HG03095 (cell line): ENCODE data around the gene PHF12.

Experiments
- ATAC-seq: cut with Tn5 transposase; IDR thresholded peaks from one replicate; pipeline ENCODE4 v1.9.1; 2021; ENCODE audit warnings: moderate library complexity; ENCODE audit not compliant: unreplicated experiment

The PHF12 gene

DNA sequence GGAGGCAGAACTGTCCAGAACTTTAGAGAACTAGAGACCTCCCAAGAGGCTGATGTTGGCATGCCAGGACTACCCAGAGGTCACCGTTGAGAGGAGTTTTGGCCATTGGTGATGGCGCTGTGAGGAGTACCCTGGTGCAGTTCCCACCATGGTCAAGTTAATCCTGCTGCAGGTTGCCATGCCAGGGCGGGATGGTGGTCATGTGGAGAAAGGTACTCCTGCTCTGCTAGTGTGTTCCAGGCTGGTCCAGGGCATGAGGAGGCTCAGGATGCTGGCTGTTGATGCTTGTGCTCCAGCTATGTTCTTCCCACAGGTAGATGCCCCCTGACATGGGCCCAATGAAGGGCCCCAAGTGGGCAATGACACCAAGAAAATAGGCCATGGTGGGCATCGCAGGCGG, 4.1 kb upstream of the PHF12 start:
- ATAC-seq, result no peak

DNA sequence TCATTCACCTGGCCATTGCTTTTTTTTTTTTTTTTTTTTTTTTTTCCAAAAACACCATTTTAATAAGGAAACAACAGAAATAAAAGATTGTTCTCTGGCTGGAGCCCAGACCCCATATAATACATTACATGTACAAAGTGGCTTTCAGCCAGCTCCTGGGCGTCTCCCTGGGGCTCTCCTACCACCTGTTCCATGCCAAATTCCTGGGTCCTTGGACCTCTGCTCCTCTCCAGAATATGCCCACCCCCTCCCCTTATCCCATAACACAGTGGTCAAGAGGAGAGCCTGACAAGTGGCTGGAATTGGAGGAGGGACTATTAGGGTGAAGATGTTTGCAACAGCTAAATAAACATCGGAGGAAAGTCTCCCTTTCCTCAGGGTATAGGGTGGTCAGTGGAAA, 3.6 kb upstream of the PHF12 start:
- ATAC-seq, result no peak

DNA sequence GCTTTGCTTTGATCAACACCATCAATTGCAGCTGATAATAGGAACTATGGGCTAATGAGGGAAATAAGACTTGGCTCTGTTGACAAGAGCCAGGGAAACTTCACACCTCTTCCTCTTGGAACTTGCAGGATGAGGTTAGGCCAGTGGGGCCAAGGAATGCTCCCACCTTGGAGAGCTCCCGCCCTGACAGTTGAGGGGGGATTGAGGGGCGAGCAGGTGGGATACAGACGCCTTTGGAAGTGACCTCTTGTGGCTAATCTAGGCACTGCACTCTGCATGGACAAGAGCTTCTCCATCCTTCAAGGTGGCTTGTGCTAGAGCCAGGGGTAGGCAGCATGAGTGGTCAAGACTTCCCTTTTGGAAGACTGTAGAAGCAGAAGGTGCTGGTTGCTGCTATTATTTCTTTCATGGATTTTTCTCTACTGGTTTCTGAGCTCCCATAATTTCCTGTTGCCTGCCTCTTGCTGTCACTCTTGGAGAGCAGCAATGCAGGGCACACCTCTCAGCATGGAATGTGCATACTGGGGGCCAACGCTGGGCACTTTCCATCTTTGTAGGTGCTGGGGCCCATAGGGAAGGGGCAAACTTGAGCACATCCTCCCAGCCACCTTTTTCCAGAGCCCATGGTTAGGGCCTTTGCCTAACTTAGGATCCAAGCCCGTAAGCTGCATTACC, 2.3 kb upstream of the PHF12 start:
- ATAC-seq, result no peak

DNA sequence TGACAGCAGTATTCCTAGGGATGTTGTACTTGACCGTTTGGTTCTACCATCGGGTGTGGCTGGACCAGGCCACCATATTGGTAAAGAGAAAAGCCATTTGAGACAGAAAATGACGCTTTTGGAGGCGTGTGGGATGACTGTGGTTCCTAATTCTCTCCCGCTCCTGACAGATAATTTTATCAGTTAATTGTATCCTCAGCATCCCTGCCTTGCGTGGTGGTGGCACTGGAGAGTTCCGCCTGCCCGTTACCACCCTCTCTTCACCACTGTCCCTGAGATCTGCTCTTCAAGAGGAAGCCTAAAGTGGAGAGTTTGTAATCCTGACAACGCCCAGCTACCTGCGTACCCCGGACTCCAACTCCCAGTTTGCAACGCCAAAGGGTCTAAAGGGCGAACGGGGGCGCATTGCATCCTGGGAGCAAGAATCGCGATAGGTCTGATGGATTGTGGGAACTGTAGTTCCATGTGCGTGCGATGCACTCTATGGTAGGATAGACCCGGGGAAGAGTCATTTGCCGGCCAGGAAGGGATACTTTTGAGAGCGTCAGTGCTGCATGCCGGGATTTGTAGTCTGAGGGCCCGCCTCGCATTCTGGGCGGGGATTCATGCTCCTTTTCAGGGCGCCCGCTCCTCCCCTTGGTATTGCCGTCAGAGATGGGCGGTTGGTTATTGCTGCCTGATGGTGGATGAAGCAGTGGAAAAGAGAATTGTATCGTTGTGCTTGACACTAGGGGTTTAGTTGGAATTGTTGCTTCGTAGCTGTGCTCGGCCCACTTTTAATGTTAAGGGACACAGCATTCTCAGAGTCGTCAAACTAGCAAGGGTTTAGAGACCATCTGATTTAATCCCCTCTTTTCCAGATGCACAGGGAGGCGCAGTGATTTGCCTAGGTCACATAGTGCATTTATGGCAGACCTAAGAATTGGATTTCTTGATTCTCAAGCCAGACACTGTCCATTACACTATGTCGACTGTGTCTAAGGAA, 965 bp upstream of the PHF12 start:
- peak; percentile 55 for ATAC-seq

DNA sequence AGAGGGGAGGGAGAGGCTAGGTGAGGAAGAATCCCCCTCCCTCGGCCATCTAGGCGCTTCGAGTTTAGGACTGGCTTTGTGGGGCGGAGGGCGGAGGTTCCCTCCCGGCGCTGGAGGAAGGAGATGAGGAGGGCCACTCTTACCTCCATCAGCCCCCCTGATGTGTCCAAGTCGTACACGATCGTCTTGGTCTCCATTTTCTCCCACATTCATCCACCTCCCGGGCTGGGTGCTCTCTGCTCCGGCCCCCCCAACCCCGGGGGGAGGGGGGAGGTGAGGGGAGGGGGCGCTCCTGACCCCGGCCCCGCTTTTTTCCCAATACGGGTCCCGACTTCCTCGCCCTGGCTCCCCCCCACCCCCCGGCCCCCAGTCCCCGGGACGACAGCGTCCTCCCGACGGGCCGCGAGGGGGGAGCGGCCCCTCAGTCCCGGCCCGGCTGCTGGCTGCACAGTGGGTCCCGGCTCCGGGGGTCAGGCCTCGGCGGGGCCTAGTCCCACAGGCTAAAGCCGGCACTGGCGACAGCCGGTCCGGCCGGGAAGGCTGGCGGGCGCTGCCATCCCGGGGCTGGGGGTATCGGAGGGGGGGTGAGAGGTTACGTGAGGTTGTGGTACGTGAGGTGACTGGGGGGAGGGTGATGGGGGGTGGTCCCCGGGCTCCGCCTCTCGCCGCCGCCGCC, 428 bp downstream of the PHF12 start:
- ATAC-seq, result no peak

DNA sequence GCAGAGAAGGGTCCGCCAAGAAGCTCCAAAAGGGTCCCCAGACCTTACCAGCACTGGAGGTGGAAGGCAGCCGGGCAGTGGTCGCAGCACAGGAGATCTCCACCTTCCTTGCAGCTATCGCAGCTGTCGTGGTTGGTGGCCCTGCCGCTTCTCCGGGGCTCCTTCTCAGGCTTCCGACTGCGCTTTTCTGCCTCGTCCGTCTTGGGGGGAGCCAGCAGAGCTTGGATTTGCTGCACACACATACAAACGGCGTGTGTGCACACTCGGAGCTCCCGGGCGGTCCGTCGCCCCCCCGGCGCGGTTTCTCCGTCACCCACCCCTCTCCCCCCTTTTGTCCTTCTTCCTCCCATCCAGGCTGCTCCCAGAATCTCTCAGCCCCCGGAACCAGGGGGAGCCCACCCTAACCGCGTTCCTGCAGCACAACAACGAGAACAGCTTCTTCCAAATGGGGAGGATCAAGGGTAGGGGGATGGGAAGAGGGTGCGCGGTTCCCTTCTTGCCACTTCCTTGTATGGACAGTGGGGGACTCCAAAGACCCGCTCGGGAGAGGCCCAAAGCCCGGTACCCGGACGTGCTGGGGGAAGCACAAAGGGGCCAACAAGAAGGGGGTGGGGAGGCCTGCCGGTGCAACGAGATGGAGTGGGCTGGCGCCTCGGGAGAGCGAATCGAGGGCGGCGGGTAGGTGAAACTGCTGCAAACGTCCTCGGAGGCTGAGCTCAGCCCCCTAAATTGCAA, 1.1 kb downstream of the PHF12 start:
- no peak for ATAC-seq

DNA sequence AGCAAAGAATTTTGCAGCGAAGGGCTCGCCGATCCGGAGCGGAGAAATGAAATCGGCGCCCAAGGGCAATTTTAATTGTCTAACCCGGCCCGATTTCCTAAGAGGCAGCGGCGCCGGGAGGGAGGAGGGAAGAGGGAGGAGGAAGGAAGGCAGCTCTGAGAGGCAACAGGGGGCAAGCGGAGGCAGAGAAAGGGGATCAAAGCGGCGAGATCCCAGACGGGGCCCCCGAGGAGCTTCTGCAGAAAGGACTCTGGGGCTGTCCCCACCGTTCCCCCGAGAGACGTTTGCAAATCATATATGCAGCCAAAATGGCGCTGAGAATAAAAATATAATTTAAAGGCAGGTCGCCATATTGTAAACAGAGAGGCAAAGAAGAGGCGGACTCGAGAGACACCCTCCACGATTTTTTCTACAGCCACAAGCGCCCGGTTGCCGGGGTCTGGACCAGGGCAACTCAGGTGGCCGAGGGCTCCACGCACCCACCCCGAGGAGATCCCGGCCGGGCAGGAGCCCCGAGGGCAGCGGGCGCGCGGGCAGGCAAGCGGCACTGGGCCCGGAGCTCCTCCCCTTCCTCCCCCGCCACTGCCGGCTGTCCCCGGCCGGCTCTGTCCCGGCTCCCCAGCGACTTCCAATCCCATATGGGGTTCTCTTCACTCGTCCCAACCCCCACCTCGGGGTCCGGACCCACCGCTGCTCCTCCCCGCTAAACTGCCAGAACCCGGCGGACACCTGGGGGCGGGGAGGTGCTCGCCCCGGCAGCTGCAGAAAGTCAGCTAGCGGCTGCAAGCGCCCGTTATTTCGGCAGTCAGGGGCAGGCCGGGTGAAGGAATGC, 1.9 kb downstream of the PHF12 start:
- no peak for ATAC-seq

DNA sequence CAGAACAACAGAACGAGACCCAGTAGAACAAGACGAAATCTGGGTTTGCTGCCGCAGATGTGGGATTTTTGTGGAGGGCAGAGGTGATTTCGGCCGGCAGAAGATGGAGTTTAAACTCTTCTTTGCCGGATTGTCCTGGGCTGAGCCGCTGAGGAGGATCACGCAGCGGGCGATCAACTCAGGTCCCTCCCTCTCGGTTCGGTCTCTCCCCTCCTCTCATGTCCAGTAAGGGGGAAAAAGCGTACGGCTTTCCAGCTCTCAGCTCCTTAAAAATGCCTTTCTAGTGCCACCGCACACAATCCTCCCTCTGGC, 2.5 kb downstream of the PHF12 start:
- no peak for ATAC-seq

DNA sequence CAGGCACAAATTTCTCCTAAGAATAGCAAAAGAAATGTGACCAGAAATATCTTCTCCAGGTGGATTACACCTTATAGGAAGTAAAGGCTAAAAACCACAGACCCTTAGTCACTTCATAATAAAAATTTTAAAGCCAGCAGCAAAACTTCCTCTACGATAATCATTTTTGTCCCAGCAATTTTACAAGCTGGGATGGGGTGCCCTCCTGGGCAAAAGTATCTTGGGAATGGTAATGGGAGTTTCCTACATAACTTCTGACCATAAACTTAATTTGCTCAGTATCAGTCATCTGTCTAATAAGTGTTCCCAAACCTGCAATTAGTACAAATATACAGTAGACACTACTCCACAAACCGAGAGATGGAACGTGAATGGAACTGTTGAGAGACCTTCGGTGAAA, 3.0 kb downstream of the PHF12 start:
- no peak for ATAC-seq

DNA sequence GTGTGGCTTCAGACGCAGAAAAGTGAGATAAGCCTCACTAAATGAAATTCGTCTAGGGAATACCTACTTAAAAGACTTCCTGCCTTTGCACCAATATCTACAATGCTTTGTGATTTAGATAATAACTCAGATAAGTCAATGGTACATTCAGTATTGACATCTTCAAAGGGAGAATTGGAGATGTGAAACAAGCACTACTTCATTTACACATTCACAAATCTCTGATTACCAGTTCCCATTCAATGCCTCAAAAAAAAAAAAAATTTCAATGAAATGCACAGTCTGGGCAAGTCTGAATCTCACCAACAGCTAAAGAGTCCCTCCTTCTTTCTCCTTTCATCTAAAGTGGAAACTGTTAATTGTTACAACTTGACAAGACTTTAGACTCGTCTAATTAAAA, 3.7 kb downstream of the PHF12 start:
- ATAC-seq, result no peak

DNA sequence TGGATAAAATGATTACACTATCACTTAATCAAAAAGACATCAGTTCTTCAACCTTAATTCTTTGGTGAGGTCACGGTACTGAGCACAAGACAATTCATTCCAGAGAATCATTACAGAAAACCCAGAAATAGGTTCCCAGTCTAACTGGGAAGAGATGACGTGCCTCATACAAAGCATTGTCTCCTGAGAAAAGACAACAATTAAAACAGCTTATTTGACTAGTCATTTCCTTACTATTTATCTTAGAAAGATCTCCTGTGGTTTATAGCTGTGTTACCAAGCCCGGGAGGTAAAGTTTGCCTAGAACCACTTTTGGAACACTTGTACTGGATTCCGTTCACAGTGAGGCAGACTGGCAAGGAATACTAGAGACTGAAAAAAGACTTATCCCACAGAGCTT, 5.1 kb downstream of the PHF12 start:
- ATAC-seq, result no peak

DNA sequence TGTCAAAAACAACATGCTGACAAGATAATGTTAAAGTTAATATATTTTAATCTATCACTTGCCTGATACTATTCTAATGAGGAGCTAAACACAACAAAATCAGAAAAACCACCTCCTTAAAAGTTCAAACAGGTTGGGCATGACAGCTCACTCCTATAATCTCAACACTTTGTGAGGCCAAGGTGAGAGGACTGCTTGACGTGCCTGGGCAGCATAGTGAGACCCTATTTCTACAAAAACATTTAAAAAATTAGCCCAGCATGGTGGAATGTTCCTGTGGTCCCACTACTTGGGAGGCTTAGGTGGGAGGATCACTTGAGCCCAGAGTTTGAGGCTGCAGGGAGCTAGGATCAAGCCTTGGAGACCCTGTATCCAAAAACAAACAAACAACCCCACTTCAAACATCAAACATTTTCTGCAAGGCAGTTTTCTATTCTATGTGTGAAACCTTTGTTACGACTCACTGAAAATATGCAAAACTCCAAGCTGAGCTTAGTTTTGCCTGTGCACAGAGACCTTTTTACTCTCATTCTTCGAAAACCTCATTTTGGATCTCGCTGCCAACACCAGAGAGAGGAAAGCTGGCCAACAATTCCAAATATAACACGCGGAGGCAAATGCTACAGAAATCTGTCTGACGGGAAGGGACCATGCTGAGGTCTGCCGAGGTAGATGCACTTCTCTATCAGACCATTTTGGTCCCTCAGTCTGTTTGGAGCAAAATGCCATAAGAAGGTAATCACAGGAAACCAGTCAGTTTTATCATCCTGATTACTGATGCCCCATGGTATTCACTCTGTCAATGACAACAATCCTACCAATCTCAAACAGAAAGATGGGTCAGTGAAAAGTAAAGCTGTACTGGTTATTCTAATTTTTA, 6.2 kb downstream of the PHF12 start:
- ATAC-seq, result no peak

DNA sequence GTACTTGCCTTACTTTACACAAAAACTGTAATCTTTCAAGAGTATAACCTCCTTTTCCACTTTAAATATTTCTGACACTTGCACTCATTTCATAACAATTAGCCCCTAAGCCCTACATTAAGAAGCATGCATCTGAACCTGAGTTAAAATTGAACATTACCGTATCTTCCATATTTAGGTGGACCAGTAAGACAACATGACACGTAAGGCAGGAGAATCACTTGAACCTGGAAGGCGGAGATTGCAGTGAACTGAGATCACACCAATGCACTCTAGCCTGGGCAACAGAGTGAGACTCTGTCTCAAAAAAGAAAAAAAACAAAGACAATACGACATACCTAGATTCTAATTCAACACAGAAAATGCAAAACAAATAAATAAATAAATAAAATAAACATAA, 7.0 kb downstream of the PHF12 start:
- no peak for ATAC-seq

DNA sequence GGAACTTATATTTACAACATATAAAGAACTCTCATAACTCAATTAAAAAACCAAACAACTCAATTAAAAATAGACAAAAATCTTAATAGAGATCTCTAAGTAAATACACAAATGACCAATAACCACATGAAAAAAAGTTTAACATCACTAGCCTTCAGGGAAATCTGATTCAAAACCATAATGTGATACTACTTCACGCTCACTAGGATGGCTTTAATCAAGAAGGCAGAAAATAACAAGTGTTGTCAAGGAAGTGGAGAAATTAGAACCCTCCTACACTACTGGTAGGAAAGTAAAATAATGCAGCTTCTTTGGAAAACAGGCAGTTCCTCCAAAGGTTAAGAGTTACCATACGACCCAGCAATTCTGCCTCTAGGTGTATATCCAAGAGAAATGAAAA, 8.4 kb downstream of the PHF12 start:
- ATAC-seq, result no peak

DNA sequence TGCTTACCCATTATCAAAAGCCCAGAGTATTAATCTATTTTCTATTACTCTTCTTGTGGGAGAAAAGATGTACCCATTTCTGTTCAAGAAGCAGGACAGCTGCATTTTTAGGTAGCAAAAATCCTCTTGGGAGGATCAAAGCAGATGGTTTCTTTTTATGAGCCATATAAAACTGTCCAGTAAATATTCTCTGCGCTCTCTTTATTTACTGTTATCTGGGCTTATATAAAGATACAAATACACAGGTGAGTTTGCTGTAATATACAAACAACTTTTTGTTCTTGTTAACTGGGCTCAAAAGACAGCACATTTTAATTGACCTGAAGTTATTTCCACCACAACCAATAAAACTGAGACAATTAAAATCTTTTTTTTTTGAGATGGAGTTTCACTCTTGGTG, 10.1 kb downstream of the PHF12 start:
- no peak for ATAC-seq

DNA sequence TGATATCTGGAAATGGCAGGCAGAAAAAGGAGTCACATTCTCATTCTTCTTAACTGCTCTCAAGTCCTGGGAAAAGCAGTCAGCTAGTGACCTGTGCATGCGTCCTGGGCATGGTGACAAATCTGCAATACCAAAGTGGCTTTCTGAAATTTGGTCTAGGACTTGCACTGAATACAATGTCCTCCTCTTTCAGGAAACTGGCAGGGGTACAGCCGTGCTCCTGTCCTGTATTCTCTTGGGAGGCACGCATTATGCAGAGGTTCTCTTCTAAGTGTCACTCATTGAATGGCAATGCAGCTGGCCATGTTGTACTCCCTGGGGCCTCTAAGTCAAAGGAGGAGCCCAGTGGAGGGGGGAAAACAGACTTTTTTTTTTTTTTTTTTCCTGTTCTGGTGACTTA, 10.6 kb downstream of the PHF12 start:
- ATAC-seq, result no peak

DNA sequence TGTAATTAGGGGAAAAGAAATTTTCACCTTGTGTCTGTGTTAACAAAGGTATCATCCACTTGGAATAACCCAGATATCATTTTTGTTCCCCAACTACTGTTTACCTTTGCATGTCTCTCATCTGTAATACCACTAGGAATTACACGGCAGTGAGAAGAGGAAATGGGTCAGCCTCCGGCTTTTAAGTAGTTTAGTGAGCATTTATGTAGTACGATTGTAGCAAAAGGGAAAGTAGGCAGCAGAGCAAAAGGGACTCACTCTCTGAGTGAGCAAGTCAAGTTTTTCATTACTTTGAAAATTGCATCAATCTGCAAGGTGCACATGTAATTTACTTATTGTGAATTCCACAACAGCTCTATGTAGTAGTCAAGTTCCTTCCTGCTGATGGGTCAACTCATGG, 11.2 kb downstream of the PHF12 start:
- ATAC-seq, result no peak

DNA sequence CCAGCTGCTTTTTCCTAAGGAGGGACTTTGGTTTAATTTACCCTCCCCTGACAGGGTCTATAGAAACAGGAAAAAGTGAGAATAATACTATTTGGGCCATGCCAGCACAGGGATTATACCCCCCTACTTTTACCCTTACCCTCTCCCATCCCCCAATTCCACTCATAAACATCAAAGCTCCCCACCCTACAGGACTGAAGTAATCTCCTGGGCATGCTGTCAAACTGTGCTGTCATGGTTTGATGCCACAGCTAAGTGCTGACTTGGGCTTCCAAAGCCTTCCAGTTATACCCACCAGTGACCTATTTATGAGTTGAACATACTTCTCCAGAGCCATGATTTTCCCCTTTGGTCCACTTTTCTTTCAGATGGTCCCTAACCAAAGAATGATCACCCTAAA, 12.8 kb downstream of the PHF12 start:
- ATAC-seq, result no peak

DNA sequence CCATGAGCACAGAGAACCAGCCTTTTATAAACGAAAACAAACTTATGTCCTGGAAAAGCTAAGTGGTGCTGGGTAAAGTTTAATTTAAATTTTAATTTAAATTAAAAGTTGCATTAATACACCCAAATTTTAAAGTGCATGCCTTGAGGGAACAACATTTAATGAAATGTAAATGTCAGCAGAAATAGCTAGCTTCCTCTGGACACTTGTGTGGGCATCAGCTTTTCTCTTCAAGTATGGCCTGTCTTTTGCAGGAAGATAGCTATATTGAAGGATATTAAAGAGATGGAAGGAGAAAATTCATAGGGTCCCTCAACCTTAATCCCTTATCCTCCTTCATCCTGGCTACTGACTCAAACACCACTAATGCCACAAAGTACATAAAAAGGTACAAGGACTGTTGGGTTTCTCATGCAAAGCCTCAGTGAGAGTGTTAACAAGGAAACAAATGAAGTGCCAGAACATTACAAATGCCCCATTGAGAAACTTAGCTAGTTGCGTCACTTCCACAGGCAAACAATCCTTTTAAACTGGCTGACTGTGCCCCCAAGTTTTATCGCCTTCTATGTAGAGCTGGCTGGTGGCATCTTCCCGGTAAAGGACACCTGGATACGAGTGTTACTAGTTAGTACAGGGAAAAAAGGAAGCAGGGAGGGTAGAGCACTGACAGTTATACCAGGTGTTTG, 14.1 kb downstream of the PHF12 start:
- no peak for ATAC-seq
